Caco-2 (cell line): ENCODE data around the gene CEP112. TPM values are rescaled to one million over a fixed set of nuclear protein-coding genes. Genes with fewer than 3 reads are reported as not detected.

Experiments used
- BruUV-seq: library from RNA; stranded (reverse); fragments of 400-500 nt; replicated peaks from 2 replicates; lab custom pipeline; 2021; lab: Mats Ljungman, UMichigan
- CTCF ChIA-PET: fragments of 300-600 bp; sonication (Branson Sonifier 250); formaldehyde crosslinking; loops from one replicate; lab custom pipeline; 2022; ENCODE audit warnings: antibody characterized with exemption; lab: Charles Lee
- POLR2A ChIA-PET: fragments of 300-600 bp; sonication (Branson Sonifier 250); formaldehyde crosslinking; loops from one replicate; lab custom pipeline; 2022; ENCODE audit warnings: antibody characterized with exemption; lab: Charles Lee
- DNase-seq, 2 experiments: peaks; one replicate each; pipeline versions ENCODE4 v3.0.0 to v3.0.0-alpha.2; 2020 to 2022
- H3K27me3 ChIP-seq: replicated peaks from 2 replicates; pipeline ENCODE4 v1.6.0; 2011; ENCODE audit warnings: low read length; ENCODE audit not compliant: control insufficient read depth, insufficient read depth
- H3K36me3 ChIP-seq: 2 replicates; pipeline ENCODE4 v1.5.1; 2011; ENCODE audit warnings: low read length; ENCODE audit not compliant: control insufficient read depth, insufficient read depth
- H3K4me1 ChIP-seq: fragments of 250-450 bp; sonication (Bioruptor Pico); 2 replicates; pipeline ENCODE4 v1.5.1; 2020; ENCODE audit warnings: mild to moderate bottlenecking
- H3K4me3 ChIP-seq: 2 replicates; pipeline ENCODE4 v1.5.1; 2011; ENCODE audit warnings: low read depth, mild to moderate bottlenecking, control low read depth, low read length
- H3K9me3 ChIP-seq: fragments of 250-450 bp; sonication (Bioruptor Pico); 2 replicates; pipeline ENCODE4 v1.5.1; 2020; ENCODE audit warnings: mild to moderate bottlenecking, moderate library complexity
- H3K27ac Mint-ChIP-seq: one replicate; pipeline ENCODE4 v1.8.0; 2022; ENCODE audit warnings: mixed read lengths; ENCODE audit not compliant: unreplicated experiment
- H3K27me3 Mint-ChIP-seq: one replicate; pipeline ENCODE4 v1.8.0; 2022; ENCODE audit warnings: mixed read lengths; ENCODE audit not compliant: insufficient read depth, unreplicated experiment
- H3K36me3 Mint-ChIP-seq: one replicate; pipeline ENCODE4 v1.8.0; 2022; ENCODE audit warnings: mild to moderate bottlenecking, mixed read lengths; ENCODE audit not compliant: insufficient read depth, unreplicated experiment
- H3K4me1 Mint-ChIP-seq: one replicate; pipeline ENCODE4 v1.8.0; 2022; ENCODE audit warnings: low read depth, mixed read lengths; ENCODE audit not compliant: unreplicated experiment
- H3K4me3 Mint-ChIP-seq: one replicate; pipeline ENCODE4 v1.8.0; 2022; ENCODE audit warnings: mild to moderate bottlenecking, moderate library complexity, mixed read lengths; ENCODE audit not compliant: unreplicated experiment
- H3K9me3 Mint-ChIP-seq: one replicate; pipeline ENCODE4 v1.8.0; 2022; ENCODE audit warnings: mixed read lengths; ENCODE audit not compliant: unreplicated experiment
- intact Hi-C: fragments of 100-400 bp; cut with micrococcal nuclease; formaldehyde crosslinking; loops from one replicate; pipeline ENCODE4 v1.10.0; 2022; ENCODE audit not compliant: unreplicated experiment
- total RNA-seq: library from RNA; stranded (reverse); gene quantifications from 2 replicates; pipeline ENCODE4 v1.2.3, GENCODE V29; 2022
- TF ChIP-seq, protein P1 (sequence below), 2 experiments: fragments of 200-600 bp in 1 of 2; IDR thresholded peaks; 1 replicate in 1 of 2; 2 replicates in 1 of 2; pipeline versions ENCODE4 v1.5.1 to v1.8.0; 2011 to 2022; ENCODE audit warnings: antibody characterized with exemption in 1 of 2, control low read depth in 1 of 2, inconsistent platforms in 1 of 2, low read depth in 1 of 2, low read length in 1 of 2, mild to moderate bottlenecking in 1 of 2, moderate library complexity in 1 of 2; ENCODE audit not compliant: insufficient read depth in 1 of 2, severe bottlenecking in 1 of 2, unreplicated experiment in 1 of 2

CEP112 gene
- total RNA-seq, 1 experiment from 2014 or later: 4.7 TPM

DNA sequence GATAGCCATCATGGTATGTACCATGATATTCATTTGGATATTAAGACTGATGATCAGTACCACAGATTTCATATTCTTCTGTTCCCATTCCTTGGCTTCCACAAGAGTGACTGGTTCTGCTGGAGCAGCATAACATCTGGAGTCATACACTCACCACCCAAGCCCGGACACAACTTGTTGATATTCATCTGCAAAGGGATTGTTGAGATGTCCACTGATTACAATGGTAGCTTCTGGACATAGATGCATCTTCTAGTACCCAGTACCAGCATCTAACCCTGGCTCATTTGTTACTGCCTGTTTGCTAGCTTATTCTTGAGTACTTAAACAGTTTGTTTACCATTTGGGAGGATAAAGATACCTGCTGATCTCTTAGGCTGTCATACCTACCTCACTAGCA, 394.8 kb downstream of the CEP112 start:
- intact Hi-C loops: no loop called here
- Histone ChIP-seq H3K27me3 (no peaks in the 10 kb centered on the region), H3K4me1 (no peaks in the 10 kb centered on the region), H3K4me3 (no peak overlapping the region), H3K9me3 (peaks cover 13% of the 10 kb centered on the region; the same call in 1 of the 2 replicates), H3K36me3 (no peaks in the 10 kb centered on the region)
- TF ChIP-seq, protein P1, sequence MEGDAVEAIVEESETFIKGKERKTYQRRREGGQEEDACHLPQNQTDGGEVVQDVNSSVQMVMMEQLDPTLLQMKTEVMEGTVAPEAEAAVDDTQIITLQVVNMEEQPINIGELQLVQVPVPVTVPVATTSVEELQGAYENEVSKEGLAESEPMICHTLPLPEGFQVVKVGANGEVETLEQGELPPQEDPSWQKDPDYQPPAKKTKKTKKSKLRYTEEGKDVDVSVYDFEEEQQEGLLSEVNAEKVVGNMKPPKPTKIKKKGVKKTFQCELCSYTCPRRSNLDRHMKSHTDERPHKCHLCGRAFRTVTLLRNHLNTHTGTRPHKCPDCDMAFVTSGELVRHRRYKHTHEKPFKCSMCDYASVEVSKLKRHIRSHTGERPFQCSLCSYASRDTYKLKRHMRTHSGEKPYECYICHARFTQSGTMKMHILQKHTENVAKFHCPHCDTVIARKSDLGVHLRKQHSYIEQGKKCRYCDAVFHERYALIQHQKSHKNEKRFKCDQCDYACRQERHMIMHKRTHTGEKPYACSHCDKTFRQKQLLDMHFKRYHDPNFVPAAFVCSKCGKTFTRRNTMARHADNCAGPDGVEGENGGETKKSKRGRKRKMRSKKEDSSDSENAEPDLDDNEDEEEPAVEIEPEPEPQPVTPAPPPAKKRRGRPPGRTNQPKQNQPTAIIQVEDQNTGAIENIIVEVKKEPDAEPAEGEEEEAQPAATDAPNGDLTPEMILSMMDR (IDR thresholded peaks at IDR 0.05; ENCODE audit: insufficient read depth in 1 of 2, low read depth in 1 of 2, low read length in 1 of 2, severe bottlenecking in 1 of 2, unreplicated experiment in 1 of 2): no peak
- H3K9me3 Mint-ChIP-seq: peaks cover 15% of the 10 kb centered on the region
- no TSS peak for BruUV-seq
- no peak overlapping the region for H3K4me3 Mint-ChIP-seq
- no peaks in the 10 kb centered on the region for H3K36me3 Mint-ChIP-seq
- H3K27ac Mint-ChIP-seq: no peak overlapping the region
- CTCF ChIA-PET: no interaction called here
- no peak for DNase-seq
- H3K4me1 Mint-ChIP-seq: peaks cover 6% of the 10 kb centered on the region
- no peaks in the 10 kb centered on the region for H3K27me3 Mint-ChIP-seq
- POLR2A ChIA-PET: no interaction called here

DNA sequence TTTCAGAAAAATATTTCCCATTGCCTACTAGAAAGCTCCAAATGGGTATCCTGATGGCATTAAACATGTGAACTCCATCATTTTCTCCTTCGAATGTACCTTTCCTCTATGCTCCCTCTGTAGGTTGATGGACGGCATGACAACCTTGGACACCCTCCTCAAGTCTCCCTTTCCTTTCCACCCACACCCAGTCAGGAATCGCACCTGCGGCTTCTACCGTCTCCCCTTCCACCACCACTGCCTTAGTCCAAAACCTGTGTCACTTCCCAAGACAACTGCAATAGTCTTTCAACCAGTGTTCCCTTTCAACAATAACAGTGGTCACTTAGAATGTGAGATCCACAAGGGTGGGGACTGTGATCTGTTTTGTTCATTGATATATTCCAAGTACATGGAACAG, 397.4 kb downstream of the CEP112 start:
- POLR2A ChIA-PET: no interaction called here

DNA sequence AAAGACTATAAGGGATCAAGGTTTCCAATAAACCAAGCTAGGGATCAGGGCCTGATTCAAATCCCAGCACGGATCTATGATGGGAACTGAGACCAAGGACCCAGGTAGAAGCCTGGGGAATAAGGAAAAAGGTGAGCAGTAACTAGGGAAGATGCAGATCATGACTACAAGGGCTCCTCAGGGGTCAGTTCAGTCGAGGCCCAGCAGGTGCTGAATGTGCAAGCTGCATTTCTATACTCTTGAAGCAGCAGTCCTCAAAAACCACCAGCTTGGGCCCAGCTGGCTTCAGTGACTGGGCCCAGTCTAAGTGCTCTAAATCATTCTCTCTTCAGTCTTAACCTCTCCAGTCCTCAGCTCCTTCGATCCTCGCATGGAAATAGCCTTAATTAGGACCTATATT, 401.7 kb downstream of the CEP112 start:
- intact Hi-C loops: loop anchor here (5.0 kb wide), 2 partner anchors 498 to 558 kb away; no protein-coding TSS in a partner anchor
- TF ChIP-seq, protein P1 (IDR thresholded peaks at IDR 0.05; ENCODE audit: insufficient read depth in 1 of 2, low read depth in 1 of 2, low read length in 1 of 2, severe bottlenecking in 1 of 2, unreplicated experiment in 1 of 2): no peak
- no peaks in the 10 kb centered on the region for H3K9me3 ChIP-seq
- ChIA-PET POLR2A (no interaction called here), CTCF (no interaction called here)
- Mint-ChIP-seq H3K4me1 (peaks cover 11% of the 10 kb centered on the region), H3K4me3 (no peak overlapping the region), H3K27ac (no peak overlapping the region), H3K36me3 (no peaks in the 10 kb centered on the region), H3K9me3 (peaks cover 2% of the 10 kb centered on the region), H3K27me3 (no peaks in the 10 kb centered on the region)
- H3K4me1 ChIP-seq: peaks cover 7% of the 10 kb centered on the region
- BruUV-seq: no TSS peak
- H3K27me3 ChIP-seq: no peaks in the 10 kb centered on the region
- H3K36me3 ChIP-seq: no peaks in the 10 kb centered on the region
- no peak for DNase-seq
- no peak overlapping the region for H3K4me3 ChIP-seq

More for the DNA sequence above, 397.4 kb downstream of the CEP112 start:
- intact Hi-C loops: loop anchor here (1.0 to 5.0 kb wide), 5 partner anchors 238 to 562 kb away; no protein-coding TSS in a partner anchor
- no peak overlapping the region for H3K27ac Mint-ChIP-seq
- no TSS peak for BruUV-seq
- Histone ChIP-seq H3K36me3 (no peaks in the 10 kb centered on the region), H3K9me3 (no peaks in the 10 kb centered on the region), H3K27me3 (no peaks in the 10 kb centered on the region), H3K4me1 (no peaks in the 10 kb centered on the region), H3K4me3 (no peak overlapping the region)
- DNase-seq: peak; percentile 51 to 52
- no peaks in the 10 kb centered on the region for H3K27me3 Mint-ChIP-seq
- no peaks in the 10 kb centered on the region for H3K36me3 Mint-ChIP-seq
- TF ChIP-seq, protein P1 (IDR thresholded peaks at IDR 0.05; ENCODE audit: insufficient read depth in 1 of 2, low read depth in 1 of 2, low read length in 1 of 2, severe bottlenecking in 1 of 2, unreplicated experiment in 1 of 2): peak; percentile 70 to 75
- no peak overlapping the region for H3K4me3 Mint-ChIP-seq
- H3K9me3 Mint-ChIP-seq: no peaks in the 10 kb centered on the region
- CTCF ChIA-PET: interaction anchor here (0.8 to 0.9 kb wide), 2 partner anchors 95 to 206 kb away, joined by 3 to 5 read pairs; no protein-coding TSS in a partner anchor
- peaks cover 6% of the 10 kb centered on the region for H3K4me1 Mint-ChIP-seq
